GM18502 (cell line): ENCODE measurements around the gene ANKS1A.

Experiments
- ATAC-seq: cut with Tn5 transposase; IDR thresholded peaks from one replicate; pipeline ENCODE4 v1.9.1; 2021; ENCODE audit warnings: mild to moderate bottlenecking; ENCODE audit not compliant: unreplicated experiment, poor library complexity

The ANKS1A gene

DNA sequence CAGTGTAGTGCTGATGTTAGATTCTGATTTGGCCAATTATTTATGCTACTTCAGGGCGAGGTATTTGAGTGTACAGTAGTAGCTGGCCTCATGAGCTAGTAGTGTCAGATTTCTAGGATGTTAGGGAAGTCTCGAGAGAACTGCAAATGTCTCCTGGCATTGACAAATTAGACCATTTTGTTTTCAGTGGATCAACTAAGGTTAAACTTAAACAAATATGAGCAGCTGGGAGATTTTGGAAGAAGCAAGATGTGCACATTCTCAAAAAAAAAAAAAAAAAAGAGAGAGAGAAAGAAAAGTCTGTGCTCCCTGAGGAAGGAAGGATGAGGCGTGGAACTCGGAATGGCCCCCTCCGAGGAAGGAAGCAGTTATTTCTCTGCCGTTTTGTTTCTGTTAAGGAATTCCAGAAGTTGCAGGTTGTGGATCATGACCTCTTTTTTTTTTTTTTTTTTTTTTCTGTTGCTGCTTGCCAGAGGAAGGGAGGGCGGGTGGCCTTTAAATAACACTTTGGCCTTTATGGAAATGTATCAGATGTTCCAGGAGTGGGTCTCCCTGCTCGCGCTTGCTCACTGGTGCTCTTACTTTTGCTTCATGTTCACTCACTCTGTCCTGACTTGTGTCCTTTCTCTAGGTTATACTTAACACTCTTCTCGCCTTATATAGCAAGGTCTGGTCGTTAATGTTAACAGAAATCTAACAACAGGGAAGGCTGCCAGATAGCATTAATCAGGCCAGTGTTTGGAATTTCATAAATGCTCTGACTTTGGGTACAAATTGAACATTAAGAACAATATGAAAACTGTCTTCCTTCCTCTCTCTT lies 127.7 kb downstream of the ANKS1A start:
- no peak for ATAC-seq

DNA sequence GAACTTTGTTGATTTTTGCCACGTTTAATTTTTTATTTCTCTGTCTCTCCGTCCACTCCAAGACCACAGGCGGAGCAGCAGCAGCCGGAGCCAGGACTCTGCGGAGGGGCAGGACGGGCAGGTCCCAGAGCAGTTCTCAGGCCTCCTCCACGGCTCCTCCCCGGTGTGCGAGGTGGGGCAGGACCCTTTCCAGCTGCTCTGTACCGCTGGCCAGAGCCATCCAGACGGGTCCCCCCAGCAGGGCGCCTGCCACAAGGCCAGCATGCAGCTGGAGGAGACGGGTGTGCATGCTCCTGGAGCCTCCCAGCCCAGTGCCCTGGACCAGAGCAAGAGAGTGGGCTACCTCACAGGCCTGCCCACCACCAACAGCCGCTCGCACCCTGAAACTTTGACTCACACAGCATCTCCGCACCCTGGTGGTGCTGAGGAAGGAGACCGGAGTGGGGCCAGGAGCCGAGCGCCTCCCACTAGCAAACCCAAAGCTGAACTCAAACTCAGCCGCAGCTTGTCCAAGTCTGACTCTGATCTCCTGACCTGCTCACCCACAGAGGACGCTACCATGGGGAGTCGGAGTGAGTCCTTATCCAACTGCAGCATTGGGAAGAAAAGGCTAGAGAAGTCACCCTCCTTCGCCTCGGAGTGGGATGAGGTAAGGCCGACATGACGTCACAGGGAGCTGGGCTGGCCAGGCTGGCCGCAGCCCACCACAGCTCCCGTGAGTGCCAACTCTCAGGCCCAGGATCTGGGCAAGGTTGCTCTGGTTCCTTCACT lies 128.5 kb downstream of the ANKS1A start:
- no peak for ATAC-seq

DNA sequence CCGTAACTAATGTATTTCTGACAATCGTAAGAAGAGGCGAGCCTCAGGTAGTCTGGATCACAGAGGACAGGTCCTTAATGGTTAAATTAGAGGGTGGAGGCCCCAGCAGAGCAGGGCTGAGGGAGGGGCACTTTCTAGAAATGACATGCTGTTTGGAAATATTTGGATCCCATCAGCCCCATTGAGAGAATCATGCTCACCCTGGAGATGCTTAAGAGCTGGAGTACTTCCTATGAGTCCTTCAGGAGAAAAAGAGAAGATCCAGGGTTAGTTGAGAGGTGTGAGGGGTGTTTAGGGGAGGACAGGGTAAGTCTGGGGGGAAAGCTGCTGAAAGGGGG lies 129.1 kb downstream of the ANKS1A start:
- no peak for ATAC-seq

DNA sequence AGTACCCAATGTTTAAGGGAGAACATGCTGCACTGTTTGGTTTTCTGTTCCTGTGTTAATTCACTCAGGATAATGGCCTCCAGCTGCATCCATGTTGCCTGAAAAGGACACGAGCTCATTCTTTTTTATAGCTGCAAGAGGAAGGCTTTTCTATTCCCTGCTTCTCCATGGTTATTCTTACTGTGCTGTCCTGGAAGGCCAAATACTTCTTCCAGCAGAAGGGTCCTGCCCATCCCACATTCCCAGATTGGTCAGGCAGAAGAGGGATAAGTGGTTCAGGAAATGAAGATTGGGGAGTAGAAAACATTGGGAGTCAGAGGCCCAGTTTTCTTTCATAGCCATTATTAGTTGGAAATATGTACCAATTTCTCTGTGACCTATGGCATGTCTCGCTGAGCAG lies 129.7 kb downstream of the ANKS1A start:
- no peak for ATAC-seq

DNA sequence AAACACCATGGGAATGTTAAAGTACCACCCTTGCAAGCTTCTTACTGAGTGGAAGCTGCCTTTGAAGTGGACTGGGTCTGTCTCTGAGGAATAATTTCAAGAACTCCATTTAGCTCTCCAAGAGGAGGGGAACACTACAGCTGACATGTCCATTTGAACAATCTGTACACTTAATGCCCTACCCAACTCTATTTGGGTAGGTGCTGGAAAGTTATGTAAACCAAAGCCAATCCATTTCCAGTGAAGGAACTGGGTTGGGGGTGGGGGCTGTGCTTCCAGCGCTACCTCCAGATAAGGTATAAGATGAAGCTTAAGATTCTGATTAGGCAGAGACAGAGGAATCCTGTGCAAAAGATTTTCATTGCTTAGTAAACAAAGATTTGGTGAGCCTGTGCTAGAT lies 130.1 kb downstream of the ANKS1A start:
- no peak for ATAC-seq

DNA sequence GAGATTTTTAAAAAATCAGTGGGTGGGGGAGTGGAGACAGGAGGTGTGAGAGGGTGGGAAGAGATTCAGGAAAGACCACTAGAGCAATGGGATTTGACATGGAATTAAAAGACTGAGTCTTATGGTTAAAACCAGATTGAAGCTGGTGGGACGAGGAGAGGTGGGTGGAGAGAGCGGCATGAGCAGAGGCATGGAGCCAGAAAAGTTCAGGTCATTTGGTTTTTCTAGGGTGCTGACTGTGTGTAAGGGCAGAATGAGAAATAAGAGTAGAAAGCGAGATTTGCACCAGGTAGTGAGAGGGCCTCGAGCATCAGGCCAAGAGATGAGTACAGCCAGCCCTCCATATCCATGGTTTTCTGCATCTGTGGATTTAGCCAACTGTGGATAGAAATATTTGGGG lies 130.8 kb downstream of the ANKS1A start:
- ATAC-seq, result no peak

DNA sequence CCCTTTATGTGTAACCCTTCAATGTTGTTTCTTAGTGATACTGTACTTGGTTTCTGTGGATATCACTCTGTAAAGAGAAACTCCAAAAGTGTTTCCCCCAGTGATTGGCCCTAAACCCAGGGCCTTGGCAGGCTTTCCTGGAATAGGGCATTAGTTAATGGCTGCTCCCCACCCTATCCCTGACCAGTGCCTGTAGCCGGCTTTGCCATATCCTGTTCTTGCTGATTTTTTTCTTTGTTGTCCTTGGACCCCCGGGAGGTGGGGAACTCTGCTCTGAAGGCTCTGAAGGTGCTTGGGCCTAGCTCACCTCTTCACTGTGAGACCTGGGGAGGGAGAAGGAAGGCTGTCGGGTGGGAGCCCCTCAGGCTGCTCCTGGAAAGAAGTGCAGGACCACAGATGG lies 131.9 kb downstream of the ANKS1A start:
- ATAC-seq, result no peak

DNA sequence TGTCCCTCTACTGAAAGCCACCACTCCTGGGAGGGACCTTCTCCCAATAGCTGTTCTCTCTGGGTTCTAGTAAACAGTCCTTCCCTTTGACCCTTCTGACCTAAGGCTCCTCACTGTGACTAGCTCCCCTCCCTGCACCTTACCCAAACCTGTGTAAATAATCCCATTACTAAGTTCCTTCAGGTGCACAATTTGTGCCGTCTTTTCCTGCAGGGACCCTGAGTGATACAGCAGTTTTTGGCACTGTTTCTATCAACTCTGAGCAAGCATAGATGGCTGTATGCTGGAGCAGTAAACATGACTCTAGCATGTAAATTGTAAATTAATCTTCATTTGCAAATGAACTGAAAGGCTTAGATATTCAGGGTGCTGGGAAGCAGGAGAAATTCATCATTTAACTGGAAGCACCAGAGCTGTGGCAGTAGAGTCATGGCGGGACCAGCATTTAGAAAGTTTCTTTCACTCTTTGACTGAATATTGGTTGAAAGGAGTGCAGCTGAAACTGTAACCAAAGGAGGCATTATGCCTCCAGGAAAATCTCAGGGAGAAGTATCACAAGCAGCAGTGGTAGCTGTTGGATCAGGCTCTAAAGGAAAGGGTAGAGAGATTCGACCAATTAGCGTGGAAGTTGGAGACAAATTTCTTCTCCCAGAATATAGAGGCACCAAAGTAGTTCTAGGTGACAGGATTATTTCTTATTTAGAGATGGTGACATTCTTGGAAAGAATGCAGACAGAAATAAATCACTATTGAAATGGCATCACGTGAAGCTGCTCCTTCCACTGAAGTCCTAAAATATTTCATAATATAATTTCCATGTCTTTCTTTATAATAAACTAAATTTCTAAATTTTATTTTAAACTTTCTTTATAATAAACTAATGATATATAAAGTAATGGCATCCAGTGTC lies 134.3 kb downstream of the ANKS1A start:
- ATAC-seq, result no peak

DNA sequence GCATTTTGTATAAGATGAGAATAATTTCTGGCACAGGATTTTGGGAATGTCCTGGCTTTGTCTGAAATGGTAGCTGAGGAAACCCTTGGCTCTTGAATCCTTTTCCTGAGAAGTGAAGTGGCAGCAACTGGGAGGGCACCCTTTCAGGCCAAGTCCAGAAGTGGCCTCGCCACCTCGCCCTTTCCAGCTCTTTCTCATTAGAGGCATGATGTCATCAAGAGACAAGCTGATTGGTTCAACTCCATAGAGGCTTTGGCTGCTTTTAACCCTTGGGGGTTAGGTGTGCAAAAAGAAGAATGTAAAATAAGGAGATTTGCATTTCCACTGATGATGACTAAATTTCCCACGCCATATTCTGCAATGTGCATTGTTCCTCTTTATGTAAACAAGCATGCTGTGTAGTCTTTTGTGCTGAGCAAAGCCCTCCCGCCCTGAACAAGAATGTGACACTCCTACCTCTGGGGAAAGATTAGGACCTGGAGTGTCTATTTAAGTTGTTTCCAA lies 135.5 kb downstream of the ANKS1A start:
- ATAC-seq, result no peak

DNA sequence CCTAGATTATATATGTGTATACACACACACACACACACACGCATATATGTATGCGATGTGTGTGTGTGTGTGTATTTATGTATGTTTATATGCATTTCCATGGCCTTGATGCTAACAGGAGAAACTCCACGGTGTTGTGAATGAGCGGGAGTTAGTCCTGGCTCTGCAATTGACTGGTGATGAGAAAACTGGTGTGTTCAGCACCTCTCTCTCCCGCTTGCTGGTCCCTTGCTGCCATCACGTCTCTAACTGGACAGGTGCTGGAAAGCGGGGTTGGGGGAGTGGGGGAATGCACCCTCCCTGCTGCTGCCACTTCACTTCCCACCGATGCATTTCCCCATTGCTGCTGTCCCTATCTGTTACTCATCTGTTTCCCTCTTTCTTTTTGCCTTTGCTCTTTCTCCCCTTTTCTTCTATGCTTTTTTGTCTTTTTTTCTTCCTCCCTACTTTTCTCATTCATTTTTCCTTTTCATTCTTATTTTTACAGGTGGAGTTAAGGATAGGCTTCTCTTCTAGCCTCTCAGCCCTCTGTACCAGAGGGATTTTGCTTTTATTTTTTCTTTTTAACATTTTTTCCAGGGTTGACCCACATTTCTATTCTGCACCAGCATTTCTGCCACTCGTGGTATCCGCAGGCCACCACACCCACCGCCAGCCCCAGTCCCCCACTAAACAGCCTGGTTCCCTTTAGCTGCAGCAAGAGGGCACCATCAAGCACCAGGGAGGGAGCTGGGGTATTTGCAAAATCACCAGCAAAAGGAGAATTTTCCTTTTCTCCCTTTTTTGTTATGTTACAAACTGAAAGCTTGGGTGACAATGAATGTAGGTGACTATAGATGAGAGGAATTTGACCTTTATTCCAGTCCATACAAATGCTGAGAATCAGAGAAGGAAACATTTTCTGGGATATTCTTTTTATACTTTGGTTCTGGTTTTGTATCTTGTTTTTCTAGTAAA lies 136.5 kb downstream of the ANKS1A start:
- no peak for ATAC-seq

DNA sequence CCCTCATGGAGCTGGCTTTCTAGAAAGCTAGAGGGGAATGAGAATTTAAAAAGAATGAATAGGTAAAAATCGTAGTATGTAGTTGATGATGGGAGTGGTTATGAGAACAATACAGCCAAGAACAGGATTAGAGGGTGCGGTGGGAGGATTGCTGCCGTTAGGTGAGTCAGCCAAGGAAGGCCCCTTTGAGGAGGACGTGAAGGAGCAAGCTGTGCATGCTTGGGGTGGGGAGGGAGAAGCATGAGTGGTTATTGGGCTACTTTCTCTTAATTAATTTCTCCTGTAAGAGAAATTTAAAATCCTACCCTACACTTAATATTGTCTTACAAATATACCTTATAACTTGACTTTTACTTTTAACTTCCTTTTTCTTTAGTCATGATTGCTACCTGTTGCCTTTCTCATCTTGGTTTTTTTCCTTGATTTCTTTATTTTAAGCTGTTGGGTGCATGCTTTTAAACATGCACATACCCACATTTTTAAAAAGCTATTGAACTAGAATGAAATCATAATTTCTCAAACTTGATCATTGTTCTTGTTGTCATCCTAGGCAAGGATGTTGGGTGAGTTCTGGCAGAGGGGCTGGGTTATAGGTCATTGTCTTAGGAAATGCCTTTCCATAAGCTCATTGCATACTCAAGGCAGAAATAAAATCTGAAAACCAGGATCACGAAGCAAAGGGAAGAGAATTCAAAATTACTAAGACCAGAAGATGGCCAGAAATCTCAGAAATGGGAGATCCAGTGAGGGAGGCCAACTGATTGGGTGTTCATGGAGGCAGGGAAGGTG lies 137.6 kb downstream of the ANKS1A start:
- no peak for ATAC-seq

DNA sequence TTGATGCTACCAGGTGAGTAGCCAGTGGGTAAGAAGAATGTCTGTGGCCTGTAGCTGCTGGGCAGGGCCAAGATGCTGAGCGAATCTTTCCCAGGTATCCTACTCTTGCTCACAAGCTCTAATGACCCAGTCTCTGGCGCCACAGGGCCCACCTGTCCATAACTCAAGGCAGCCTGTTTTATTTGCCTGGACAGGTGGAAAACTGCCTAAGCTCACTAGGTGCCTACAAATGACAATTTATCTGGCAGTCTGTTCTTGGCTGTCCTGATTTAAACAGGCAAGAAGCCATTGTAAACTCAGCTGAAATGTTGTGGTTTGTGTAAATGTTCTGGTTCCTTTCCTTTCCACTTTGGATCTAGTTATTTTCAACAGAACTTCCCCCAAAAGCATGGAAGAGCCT lies 138.8 kb downstream of the ANKS1A start:
- no peak for ATAC-seq

DNA sequence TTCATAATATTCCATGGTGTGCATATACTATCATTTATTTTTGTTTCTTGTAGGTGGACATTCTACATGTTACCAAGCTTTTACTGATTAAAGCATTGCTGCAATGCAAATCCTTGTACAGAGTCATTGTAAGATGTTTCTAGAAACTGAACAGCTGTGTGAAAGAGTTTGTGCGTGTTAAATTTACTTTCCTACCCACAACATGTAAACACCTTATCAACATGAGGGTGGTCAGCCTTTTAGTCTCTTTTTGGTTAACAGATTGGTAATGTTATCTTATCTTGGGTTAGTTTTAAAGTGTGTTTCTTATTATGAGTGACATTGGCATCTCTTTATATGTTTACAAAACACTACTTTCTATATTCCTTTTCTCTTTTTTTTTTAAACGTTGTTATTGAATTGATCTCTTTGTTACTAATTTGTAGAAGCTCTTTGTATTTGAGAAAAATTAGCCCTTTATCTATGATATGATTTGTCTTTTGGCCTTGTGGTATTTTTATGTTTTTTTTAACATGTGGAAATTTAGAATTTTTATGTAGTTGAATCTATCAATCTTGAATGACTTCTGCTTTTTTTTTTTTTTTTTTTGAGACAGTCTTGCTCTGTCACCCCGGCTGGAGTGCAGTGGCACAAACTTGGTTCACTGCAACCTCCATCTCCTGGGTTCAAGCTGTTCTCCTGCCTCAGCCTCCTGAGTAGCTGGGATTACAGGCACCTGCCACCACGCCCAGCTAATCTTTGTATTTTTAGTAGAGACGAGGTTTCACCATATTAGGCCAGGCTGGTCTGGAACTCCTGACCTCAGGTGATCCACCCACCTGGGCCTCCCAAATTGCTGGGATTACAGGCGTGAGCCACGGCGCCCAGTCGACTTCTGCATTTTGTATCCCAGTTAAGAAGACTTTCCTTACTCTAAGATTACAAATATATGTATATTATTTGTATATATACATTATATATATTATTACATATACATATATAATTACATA lies 140.0 kb downstream of the ANKS1A start:
- ATAC-seq, result no peak

DNA sequence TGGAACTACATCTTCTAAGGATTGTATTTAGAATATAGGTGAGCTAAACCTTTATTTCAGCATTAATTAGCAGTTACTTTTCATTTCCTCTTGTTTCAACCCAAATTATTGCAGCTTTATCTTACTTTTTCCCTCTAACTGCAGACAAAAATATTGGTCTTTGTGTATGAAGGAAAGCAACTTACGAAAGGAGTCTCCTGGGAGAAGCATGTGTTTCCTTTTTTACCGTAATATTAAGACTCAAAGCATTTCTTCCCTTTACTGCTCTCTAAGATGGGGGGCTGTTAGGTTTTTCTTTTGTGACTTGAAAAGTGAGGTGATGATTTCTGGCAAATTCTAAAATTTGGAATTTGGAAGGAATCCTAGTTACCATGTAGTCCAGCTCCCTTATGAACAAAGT lies 141.0 kb downstream of the ANKS1A start:
- ATAC-seq, result no peak

DNA sequence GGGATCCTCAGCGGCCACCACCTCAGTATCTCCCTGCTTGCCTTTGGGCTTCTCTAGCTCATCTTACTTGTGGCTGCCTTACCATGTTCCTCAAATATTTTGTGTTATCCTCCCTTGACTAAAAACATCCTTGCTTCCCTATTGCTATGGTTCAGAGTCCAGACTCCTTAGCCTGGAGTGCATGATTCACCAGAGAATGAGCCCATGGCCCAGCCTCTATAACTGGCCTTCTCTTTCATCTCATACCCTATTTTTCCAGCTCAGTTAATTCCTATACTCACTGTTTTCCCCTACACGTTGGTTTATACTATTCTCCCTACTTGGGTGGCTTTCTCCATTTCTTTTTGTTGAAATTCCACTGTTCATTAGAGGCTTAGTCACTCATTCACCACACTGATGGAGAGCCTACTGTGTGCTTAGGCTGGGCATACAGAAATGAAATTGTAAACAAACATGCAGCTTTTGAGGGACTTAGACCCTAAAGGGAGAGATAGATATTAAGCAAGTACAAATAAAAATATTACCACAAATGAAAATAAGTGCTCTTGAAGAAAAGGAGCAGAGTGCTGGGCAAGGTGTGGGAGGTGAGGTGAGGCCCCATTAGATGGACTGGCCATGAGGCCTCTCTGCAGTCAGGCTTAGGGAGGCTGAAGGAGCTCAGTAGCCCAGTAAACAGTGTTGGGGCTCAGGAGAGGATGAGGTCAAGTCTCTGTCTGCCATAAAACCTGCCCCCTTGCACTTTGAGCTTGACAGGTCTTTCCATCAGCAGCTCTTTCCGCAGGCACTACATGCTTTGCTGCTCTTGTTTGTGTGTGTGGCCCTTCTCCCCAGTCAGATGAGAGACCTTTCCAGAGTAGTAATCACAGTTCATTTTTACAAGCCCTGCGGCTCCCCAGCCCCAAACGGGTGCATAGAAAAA lies 142.8 kb downstream of the ANKS1A start:
- no peak for ATAC-seq

DNA sequence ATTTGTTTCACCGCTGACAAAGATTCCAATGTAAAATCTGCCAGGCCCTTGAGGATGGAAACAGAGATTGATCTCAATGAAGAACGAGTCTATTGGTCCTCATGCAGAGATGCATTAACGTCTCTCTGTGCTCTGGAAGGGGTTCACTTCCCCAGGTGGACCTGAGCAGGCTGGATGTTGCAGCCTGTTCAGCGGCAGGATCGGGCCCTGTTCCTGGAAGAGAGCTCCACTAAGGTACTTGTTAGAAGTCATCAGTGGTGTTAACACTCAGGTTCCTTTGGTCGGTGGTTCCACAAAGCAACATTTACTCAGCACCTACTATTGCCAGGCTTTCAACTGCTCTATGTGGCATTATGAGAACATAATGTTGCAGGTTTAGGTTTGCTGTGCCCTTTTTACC lies 144.6 kb downstream of the ANKS1A start:
- ATAC-seq, result no peak
